T1000 (cell line): Measurements from ENCODE around the gene LDLRAD3.
"Not testable (repeated sequence)": the region's sequence is repeated elsewhere in the genome, so short reads cannot be mapped to it uniquely, and the experiment has no call there.

Source experiments
- DNase-seq: peaks from one replicate; lab custom pipeline; 2025; ENCODE audit warnings: mixed read lengths; lab: John Stamatoyannopoulos, UW

Gene LDLRAD3

GRCh38 chr11:36164506-36165250, 220.8 kb downstream of the LDLRAD3 start:
- no peak for DNase-seq

GRCh38 chr11:36165621-36166397, 221.9 kb downstream of the LDLRAD3 start:
- DNase-seq, result no peak

DNA sequence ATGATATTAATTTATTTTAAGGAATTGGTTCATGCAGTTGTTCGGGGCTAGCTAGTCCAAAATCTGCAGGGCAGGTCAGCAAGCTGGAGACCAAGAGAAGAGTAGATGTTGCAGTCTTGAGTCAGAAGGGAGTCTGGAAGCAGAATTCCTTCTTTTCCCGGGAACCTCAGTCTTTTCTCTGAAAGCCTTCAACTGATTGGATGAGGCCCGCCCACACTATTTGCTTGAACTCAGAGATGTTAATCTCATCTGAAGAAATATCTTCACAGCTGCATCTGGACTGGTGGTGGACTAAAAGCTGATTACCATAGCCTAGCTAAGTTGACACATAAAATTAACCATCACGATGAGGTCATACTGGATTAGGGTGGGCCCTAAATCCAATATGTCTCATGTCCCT, 223.2 kb downstream of the LDLRAD3 start:
- no peak for DNase-seq

GRCh38 chr11:36167729-36168128, 223.9 kb downstream of the LDLRAD3 start:
- no peak for DNase-seq

DNA sequence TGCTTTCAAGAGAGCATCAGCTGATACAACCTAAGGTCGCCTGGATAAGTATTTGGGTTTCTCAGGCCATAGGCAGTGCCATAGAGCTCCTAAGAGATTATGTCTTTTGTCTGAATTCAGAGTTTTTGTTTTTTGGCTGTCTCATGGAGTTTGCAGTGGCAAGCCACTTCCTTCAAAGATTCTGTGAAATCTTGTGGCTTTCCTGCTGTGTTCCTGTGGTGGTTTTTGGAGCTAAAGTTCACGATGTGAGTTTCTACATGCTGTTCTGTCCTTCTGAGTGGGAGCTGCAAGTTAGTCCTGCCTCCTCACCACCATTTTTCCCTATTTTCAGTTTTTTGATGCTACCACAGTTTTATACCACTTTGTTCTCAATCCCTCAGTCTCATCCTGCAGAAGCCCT, 234.0 kb downstream of the LDLRAD3 start:
- no peak for DNase-seq

GRCh38 chr11:36186340-36187175, 242.7 kb downstream of the LDLRAD3 start:
- no peak for DNase-seq

- no peak for DNase-seq
These were observed 243.8 kb downstream of the LDLRAD3 start for GRCh38 chr11:36187622-36188021.

DNA sequence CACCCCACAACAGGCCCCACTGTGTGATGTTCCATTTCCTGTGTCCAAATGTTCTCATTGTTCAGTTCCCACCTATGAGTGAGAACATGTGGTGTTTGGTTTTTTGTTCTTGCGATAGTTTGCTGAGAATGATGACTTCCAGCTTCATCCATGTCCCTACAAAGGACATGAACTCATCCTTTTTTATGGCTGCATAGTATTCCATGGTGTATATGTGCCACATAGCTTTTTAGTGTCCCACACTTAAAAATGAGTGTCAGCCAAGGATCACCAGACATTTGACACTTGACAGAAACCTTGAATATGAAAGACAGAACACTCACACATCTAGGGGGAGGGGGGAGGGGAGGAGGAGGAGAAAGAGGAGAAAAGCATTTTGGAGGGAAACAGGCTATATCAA, 245.9 kb downstream of the LDLRAD3 start:
- not testable (repeated sequence) for DNase-seq

GRCh38 chr11:36191941-36192340, 248.1 kb downstream of the LDLRAD3 start:
- DNase-seq, result no peak

- DNase-seq, result no peak
These were observed 248.8 kb downstream of the LDLRAD3 start for GRCh38 chr11:36192425-36193289.

- no peak for DNase-seq
These were observed 249.4 kb downstream of the LDLRAD3 start for GRCh38 chr11:36193290-36193619.

GRCh38 chr11:36193721-36194120, 249.9 kb downstream of the LDLRAD3 start:
- no peak for DNase-seq

GRCh38 chr11:36195496-36196354, 251.9 kb downstream of the LDLRAD3 start:
- DNase-seq, result no peak

GRCh38 chr11:36196411-36196998, 252.6 kb downstream of the LDLRAD3 start:
- no peak for DNase-seq

- no peak for DNase-seq
These were observed 257.5 kb downstream of the LDLRAD3 start for GRCh38 chr11:36201411-36201810.

GRCh38 chr11:36205536-36205935, 261.7 kb downstream of the LDLRAD3 start:
- no peak for DNase-seq

DNA sequence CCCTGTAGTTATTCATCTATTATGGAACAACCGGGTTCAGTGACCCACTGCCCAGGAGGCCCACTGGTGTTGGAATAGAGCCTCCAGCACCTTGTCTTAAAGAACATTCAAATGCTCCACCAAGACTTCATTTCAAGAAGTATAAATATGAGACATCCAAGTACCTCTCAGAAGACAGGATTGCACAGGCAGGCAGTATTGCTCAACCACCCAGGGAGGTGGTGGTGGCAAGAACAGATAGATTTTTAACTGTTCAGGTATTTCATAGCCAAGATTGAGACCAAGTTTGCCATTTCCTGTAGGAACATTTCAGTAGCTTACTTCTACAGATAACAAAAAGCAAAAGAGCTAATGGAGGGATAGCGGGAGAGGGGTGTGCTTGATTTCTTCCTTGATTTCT, 266.7 kb downstream of the LDLRAD3 start:
- no peak for DNase-seq

DNA sequence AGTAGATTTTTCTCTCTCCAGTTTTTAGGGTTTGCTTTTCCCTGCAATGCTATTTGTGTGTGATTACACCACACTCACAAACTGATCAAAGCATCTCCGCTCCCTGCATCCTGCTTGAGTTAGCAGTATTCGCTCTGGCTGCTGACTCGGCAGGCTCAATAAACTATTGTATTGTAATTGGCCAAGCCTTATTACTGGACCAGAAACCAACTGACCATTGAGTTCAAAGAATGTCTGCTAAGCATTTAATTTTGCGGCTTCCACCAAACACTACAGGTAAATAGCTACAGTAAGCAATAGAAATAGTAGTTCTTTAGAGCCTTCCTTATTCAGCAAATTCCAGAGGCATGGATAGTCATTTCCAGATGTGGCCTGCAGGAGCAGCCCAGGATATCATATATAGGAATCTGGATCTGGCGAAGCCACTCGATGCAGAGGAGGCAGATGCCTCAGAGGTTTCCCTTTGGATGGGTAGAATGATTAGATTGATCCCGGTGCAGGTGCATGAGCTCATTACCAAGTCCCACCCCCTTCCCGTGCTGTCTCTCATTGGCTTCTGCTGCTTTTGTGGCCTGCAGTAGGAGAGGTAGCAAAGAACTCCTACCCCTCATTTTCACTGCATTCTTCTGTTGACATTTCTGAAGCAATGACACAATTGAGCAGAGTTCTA, 268.0 kb downstream of the LDLRAD3 start:
- DNase-seq, result no peak

DNA sequence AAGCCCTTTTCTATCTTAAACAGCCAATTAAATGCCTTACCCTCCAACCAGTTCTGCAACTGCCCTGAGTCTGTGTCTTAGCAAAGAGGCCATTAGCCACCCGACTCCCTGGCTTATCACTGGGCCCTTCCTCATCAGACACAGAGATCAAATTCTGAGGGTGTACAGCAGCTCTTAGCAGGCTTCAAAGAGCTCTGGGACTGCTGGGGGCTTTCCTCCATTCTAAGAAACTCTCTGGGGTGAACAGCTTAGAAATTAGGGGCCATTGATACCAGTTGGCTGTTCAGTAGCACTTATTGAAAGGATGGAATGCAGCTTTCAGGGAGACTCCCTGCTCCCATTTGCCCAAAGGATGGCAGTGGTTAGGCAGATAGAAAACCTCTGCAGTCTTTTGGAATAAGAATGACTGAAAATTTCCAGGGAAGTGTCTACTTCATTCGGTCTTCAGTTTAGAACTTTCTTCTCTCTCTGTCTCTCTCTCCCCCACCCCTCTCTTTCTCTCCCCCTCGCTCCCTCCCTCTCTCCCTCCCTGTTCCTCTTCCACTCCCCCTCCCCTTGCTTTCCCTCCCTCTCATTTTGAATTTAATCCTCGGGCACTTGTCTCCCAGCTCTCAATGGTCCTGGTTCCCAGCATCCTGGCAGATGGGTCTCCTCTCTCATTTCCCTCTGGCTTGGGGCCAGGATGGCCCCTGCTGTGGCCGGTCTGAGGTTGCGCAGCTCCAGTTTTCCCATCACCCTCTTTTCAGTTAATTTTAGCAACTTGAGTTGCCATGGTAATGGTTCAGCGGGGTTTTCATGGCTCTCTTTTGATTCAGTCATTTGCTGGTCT, 268.9 kb downstream of the LDLRAD3 start:
- DNase-seq, result no peak
